Measurements from ENCODE around the gene CPS1.

CPS1 gene

GRCh38 chr2:210606001-210606400 is 49.6 kb downstream of the CPS1 start:
- Histone ChIP-seq H3K9me3 (ENCODE audit: low read length) (no peaks in the 10 kb centered on the region), H3K79me2 (ENCODE audit: insufficient read depth, low read length) (no peaks in the 10 kb centered on the region), H3K9ac (ENCODE audit: low read length) (no peak overlapping the region), H2AFZ (ENCODE audit: low read length) (no peak overlapping the region), H3K9me2 (ENCODE audit: low read depth, low read length) (no peaks in the 10 kb centered on the region), H3K4me1 (ENCODE audit: insufficient read depth, low read length, severe bottlenecking) (no peaks in the 10 kb centered on the region), H4K20me1 (ENCODE audit: insufficient read depth, low read length) (no peaks in the 10 kb centered on the region), H3K27me3 (ENCODE audit: insufficient read depth, low read length) (no peaks in the 10 kb centered on the region), H3K4me3 (ENCODE audit: low read depth, low read length, poor library complexity, severe bottlenecking) (no peak overlapping the region), H3F3A (ENCODE audit: insufficient read depth, low read length) (no peaks in the 10 kb centered on the region), H3K27ac (ENCODE audit: low read depth, low read length, poor library complexity, severe bottlenecking) (no peak overlapping the region), H3K4me2 (ENCODE audit: low read length) (no peak overlapping the region), H3K36me3 (ENCODE audit: insufficient read depth, low read length) (no peaks in the 10 kb centered on the region)
- TF ChIP-seq CTCF (IDR thresholded peaks at IDR 0.05; ENCODE audit: low read length) = no peak
- TF ChIP-seq EZH2 (IDR thresholded peaks at IDR 0.05; ENCODE audit: borderline replicate concordance, low read length) = no peak

- no peaks in the 10 kb centered on the region for H3K27me3 ChIP-seq (ENCODE audit: insufficient read depth, low read length)
- H3K79me2 ChIP-seq (ENCODE audit: insufficient read depth, low read length) = no peaks in the 10 kb centered on the region
- H3K27ac ChIP-seq (ENCODE audit: low read depth, low read length, poor library complexity, severe bottlenecking) = no peak overlapping the region
- H2AFZ ChIP-seq (ENCODE audit: low read length) = no peak overlapping the region
- H3K4me1 ChIP-seq (ENCODE audit: insufficient read depth, low read length, severe bottlenecking) = no peaks in the 10 kb centered on the region
- H3K4me3 ChIP-seq (ENCODE audit: low read depth, low read length, poor library complexity, severe bottlenecking) = no peak overlapping the region
- H3K9me3 ChIP-seq (ENCODE audit: low read length) = no peaks in the 10 kb centered on the region
- TF ChIP-seq CTCF (IDR thresholded peaks at IDR 0.05; ENCODE audit: low read length) (no peak), EZH2 (IDR thresholded peaks at IDR 0.05; ENCODE audit: borderline replicate concordance, low read length) (no peak)
- no peaks in the 10 kb centered on the region for H3K36me3 ChIP-seq (ENCODE audit: insufficient read depth, low read length)
- no peaks in the 10 kb centered on the region for H3F3A ChIP-seq (ENCODE audit: insufficient read depth, low read length)
- no peak overlapping the region for H3K4me2 ChIP-seq (ENCODE audit: low read length)
- H4K20me1 ChIP-seq (ENCODE audit: insufficient read depth, low read length) = no peaks in the 10 kb centered on the region
- no peak overlapping the region for H3K9ac ChIP-seq (ENCODE audit: low read length)
- no peaks in the 10 kb centered on the region for H3K9me2 ChIP-seq (ENCODE audit: low read depth, low read length)
Observed at GRCh38 chr2:210611466-210611865, 55.1 kb downstream of the CPS1 start.

DNA sequence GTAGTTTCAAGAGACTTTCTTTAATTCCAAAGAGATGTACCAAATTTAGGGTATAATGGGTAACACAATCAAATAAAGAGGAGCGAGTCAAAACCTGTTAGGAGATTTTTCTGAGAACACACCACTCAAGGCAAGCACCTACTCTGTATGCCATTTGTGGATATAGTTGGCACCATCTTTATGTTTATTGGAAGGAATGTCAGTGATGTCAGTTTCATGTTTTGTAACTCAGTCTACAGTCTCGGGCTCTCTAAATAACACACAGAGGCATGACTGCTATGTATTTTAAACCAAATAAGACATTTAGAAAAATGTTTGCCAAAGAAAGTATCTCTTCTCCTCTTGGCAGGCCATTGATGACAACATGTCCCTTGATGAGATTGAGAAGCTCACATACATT is 59.7 kb downstream of the CPS1 start:
- Histone ChIP-seq H3K9ac (ENCODE audit: low read length) (no peak overlapping the region), H3K4me2 (ENCODE audit: low read length) (no peak overlapping the region), H3K27me3 (ENCODE audit: insufficient read depth, low read length) (no peaks in the 10 kb centered on the region), H3K36me3 (ENCODE audit: insufficient read depth, low read length) (no peaks in the 10 kb centered on the region), H4K20me1 (ENCODE audit: insufficient read depth, low read length) (no peaks in the 10 kb centered on the region), H3K9me3 (ENCODE audit: low read length) (no peaks in the 10 kb centered on the region), H3F3A (ENCODE audit: insufficient read depth, low read length) (no peaks in the 10 kb centered on the region), H3K79me2 (ENCODE audit: insufficient read depth, low read length) (no peaks in the 10 kb centered on the region), H2AFZ (ENCODE audit: low read length) (no peak overlapping the region), H3K4me1 (ENCODE audit: insufficient read depth, low read length, severe bottlenecking) (no peaks in the 10 kb centered on the region), H3K27ac (ENCODE audit: low read depth, low read length, poor library complexity, severe bottlenecking) (no peak overlapping the region), H3K4me3 (ENCODE audit: low read depth, low read length, poor library complexity, severe bottlenecking) (no peak overlapping the region), H3K9me2 (ENCODE audit: low read depth, low read length) (no peaks in the 10 kb centered on the region)
- TF ChIP-seq CTCF (IDR thresholded peaks at IDR 0.05; ENCODE audit: low read length) (no peak), EZH2 (IDR thresholded peaks at IDR 0.05; ENCODE audit: borderline replicate concordance, low read length) (no peak)

Measured in OCI-LY1 (cell line).